Measurements from ENCODE around the gene GPR107.
"Not testable (repeated sequence)": the region's sequence is repeated elsewhere in the genome, so short reads cannot be mapped to it uniquely, and the experiment has no call there.

Gene GPR107

GRCh38 chr9:130021123-130021522 is 32.6 kb upstream of the GPR107 start:
- TF ChIP-seq JUND (IDR thresholded peaks at IDR 0.05; ENCODE audit: low read depth): no peak
- no peak for DNase-seq (ENCODE audit: low read depth in 1 of 2, low spot score in 1 of 2)
- in situ Hi-C loops (cut with HindIII; ENCODE audit: low pct_unique_long_range_greater_than_20kb, low sequenced_read_pairs): no loop called here

- DNase-seq (ENCODE audit: low read depth in 1 of 2, low spot score in 1 of 2); in situ Hi-C loops (cut with HindIII; ENCODE audit: low pct_unique_long_range_greater_than_20kb, low sequenced_read_pairs): not testable (repeated sequence)
Measured at GRCh38 chr9:130021842-130022241, 31.9 kb upstream of the GPR107 start.

- TF ChIP-seq JUND (IDR thresholded peaks at IDR 0.05; ENCODE audit: low read depth): no peak
- no peak for DNase-seq (ENCODE audit: low read depth in 1 of 2, low spot score in 1 of 2)
- in situ Hi-C loops (cut with HindIII; ENCODE audit: low pct_unique_long_range_greater_than_20kb, low sequenced_read_pairs): no loop called here
Measured at GRCh38 chr9:130022566-130023143, 31.1 kb upstream of the GPR107 start.

- TF ChIP-seq JUND (IDR thresholded peaks at IDR 0.05; ENCODE audit: low read depth): no peak
- peak in 1 of 2 experiments; percentile 27 for DNase-seq (ENCODE audit: low read depth in 1 of 2, low spot score in 1 of 2)
- in situ Hi-C loops (cut with HindIII; ENCODE audit: low pct_unique_long_range_greater_than_20kb, low sequenced_read_pairs): no loop called here
Measured at GRCh38 chr9:130023144-130023787, 30.4 kb upstream of the GPR107 start.

GRCh38 chr9:130023994-130024596 is 29.6 kb upstream of the GPR107 start:
- no peak for DNase-seq (ENCODE audit: low read depth in 1 of 2, low spot score in 1 of 2)
- TF ChIP-seq JUND (IDR thresholded peaks at IDR 0.05; ENCODE audit: low read depth): no peak
- in situ Hi-C loops (cut with HindIII; ENCODE audit: low pct_unique_long_range_greater_than_20kb, low sequenced_read_pairs): no loop called here

- TF ChIP-seq JUND (IDR thresholded peaks at IDR 0.05; ENCODE audit: low read depth): peak; percentile 84
- DNase-seq (ENCODE audit: low read depth in 1 of 2, low spot score in 1 of 2): peak in 1 of 2 experiments; percentile 83
- in situ Hi-C loops (cut with HindIII; ENCODE audit: low pct_unique_long_range_greater_than_20kb, low sequenced_read_pairs): no loop called here
Measured at GRCh38 chr9:130024597-130024994, 29.1 kb upstream of the GPR107 start.

GRCh38 chr9:130026583-130027340 is 26.9 kb upstream of the GPR107 start:
- no peak for TF ChIP-seq JUND (IDR thresholded peaks at IDR 0.05; ENCODE audit: low read depth)
- DNase-seq (ENCODE audit: low read depth in 1 of 2, low spot score in 1 of 2): no peak
- in situ Hi-C loops (cut with HindIII; ENCODE audit: low pct_unique_long_range_greater_than_20kb, low sequenced_read_pairs): no loop called here

GRCh38 chr9:130027533-130028365 is 26.0 kb upstream of the GPR107 start:
- no peak for DNase-seq (ENCODE audit: low read depth in 1 of 2, low spot score in 1 of 2)
- in situ Hi-C loops (cut with HindIII; ENCODE audit: low pct_unique_long_range_greater_than_20kb, low sequenced_read_pairs): no loop called here
- no peak for TF ChIP-seq JUND (IDR thresholded peaks at IDR 0.05; ENCODE audit: low read depth)

- in situ Hi-C loops (cut with HindIII; ENCODE audit: low pct_unique_long_range_greater_than_20kb, low sequenced_read_pairs): no loop called here
- TF ChIP-seq JUND (IDR thresholded peaks at IDR 0.05; ENCODE audit: low read depth): no peak
- DNase-seq (ENCODE audit: low read depth in 1 of 2, low spot score in 1 of 2): no peak
Measured at GRCh38 chr9:130028493-130029222, 25.0 kb upstream of the GPR107 start.

- in situ Hi-C loops (cut with HindIII; ENCODE audit: low pct_unique_long_range_greater_than_20kb, low sequenced_read_pairs): no loop called here
- DNase-seq (ENCODE audit: low read depth in 1 of 2, low spot score in 1 of 2): no peak
- no peak for TF ChIP-seq JUND (IDR thresholded peaks at IDR 0.05; ENCODE audit: low read depth)
Measured at GRCh38 chr9:130029223-130029973, 24.3 kb upstream of the GPR107 start.

- no peak for TF ChIP-seq JUND (IDR thresholded peaks at IDR 0.05; ENCODE audit: low read depth)
- in situ Hi-C loops (cut with HindIII; ENCODE audit: low pct_unique_long_range_greater_than_20kb, low sequenced_read_pairs): no loop called here
- DNase-seq (ENCODE audit: low read depth in 1 of 2, low spot score in 1 of 2): no peak
Measured at GRCh38 chr9:130030651-130031127, 23.0 kb upstream of the GPR107 start.

Measured in T47D (cell line).